ENCODE results near the gene NDUFB3. TPM values are rescaled to one million over a fixed set of nuclear protein-coding genes. Genes with fewer than 3 reads are reported as not detected.
A peak's percentile ranks its signal among the peaks of the same experiment; 100 is the strongest.

NDUFB3 gene
- total and polyA plus RNA-seq, 10 of the 15 experiments (the other 5 are each of a cell fraction or from before 2014, with no cell fraction given) = 115 to 1,059 (median 187) TPM

DNA sequence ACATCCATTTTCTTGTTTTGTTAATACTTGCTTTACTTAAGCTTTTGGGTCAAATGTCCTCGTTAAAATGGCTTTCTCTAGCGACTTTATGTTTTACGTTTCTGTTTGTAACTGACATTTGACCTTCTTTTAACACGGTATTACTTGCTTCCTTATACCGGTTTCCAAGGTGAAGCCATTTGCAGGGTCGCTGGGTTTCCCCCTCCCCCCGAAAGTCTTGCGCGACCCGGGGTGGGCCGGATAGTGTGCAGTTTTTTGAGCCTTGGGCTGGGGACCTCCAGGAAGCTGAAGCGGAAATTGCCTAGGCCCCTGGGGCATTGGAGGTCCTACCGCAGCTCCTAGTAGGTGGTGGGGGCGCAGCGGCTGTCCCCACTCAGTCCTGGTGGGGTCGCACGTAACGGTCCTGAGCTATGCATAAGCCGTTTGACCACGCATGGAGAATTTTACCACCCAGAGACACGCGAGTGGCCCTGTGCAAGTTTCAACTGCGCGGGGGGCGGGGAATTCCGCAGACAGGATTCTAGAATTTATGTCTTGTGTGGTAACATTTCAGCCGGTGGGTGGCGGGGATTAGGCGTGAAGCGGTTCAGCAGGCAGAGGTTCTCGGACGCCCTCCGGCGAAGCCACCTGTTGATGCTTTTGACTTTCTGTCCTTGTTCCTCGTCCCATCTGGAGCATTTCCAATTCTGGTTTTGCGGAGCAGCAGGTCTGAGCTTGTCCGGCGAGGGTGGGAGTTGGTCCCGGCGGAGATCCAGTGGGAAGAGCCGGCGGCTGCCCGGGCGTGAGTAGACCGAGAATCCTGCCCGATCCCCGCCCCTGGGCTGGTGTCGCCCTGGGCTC lies 46.5 kb downstream of the NDUFB3 start (continued):
- TF ChIP-seq, protein P1, sequence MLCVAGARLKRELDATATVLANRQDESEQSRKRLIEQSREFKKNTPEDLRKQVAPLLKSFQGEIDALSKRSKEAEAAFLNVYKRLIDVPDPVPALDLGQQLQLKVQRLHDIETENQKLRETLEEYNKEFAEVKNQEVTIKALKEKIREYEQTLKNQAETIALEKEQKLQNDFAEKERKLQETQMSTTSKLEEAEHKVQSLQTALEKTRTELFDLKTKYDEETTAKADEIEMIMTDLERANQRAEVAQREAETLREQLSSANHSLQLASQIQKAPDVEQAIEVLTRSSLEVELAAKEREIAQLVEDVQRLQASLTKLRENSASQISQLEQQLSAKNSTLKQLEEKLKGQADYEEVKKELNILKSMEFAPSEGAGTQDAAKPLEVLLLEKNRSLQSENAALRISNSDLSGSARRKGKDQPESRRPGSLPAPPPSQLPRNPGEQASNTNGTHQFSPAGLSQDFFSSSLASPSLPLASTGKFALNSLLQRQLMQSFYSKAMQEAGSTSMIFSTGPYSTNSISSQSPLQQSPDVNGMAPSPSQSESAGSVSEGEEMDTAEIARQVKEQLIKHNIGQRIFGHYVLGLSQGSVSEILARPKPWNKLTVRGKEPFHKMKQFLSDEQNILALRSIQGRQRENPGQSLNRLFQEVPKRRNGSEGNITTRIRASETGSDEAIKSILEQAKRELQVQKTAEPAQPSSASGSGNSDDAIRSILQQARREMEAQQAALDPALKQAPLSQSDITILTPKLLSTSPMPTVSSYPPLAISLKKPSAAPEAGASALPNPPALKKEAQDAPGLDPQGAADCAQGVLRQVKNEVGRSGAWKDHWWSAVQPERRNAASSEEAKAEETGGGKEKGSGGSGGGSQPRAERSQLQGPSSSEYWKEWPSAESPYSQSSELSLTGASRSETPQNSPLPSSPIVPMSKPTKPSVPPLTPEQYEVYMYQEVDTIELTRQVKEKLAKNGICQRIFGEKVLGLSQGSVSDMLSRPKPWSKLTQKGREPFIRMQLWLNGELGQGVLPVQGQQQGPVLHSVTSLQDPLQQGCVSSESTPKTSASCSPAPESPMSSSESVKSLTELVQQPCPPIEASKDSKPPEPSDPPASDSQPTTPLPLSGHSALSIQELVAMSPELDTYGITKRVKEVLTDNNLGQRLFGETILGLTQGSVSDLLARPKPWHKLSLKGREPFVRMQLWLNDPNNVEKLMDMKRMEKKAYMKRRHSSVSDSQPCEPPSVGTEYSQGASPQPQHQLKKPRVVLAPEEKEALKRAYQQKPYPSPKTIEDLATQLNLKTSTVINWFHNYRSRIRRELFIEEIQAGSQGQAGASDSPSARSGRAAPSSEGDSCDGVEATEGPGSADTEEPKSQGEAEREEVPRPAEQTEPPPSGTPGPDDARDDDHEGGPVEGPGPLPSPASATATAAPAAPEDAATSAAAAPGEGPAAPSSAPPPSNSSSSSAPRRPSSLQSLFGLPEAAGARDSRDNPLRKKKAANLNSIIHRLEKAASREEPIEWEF (IDR thresholded peaks at IDR 0.05; ENCODE audit: insufficient replicate concordance, low read depth, low read length) = no peak
- TF ChIP-seq SREBF2 (IDR thresholded peaks at IDR 0.05; ENCODE audit: low read length) (no peak), ZNF384 (IDR thresholded peaks at IDR 0.05; ENCODE audit: borderline replicate concordance, low read depth, low read length) (no peak; the same call in 1 of the 2 replicates), PAX5 (IDR thresholded peaks at IDR 0.05; ENCODE audit: borderline replicate concordance, low read depth, low read length) (peak; percentile 95), STAT3 (IDR thresholded peaks at IDR 0.05; ENCODE audit: low read depth, low read length) (no peak), EGR1 (IDR thresholded peaks at IDR 0.05; ENCODE audit: borderline replicate concordance in 1 of 2, low read depth in 2 of 2, low read length in 2 of 2) (peak in 1 of 2 experiments; percentile 79; a peak in 2 of 3 replicates), SMAD1 (IDR thresholded peaks at IDR 0.05; ENCODE audit: low read depth, partially characterized antibody) (peak; percentile 62), SMARCA5 (IDR thresholded peaks at IDR 0.05) (peak; percentile 92; the same call in 1 of the 2 replicates), HCFC1 (IDR thresholded peaks at IDR 0.05; ENCODE audit: low read length) (no peak), NFYB (IDR thresholded peaks at IDR 0.05; ENCODE audit: insufficient read depth, low read depth, low read length) (no peak), BMI1 (IDR thresholded peaks at IDR 0.05; ENCODE audit: borderline replicate concordance) (peak; percentile 63), ATF7 (IDR thresholded peaks at IDR 0.05; ENCODE audit: low read depth) (peak; percentile 77), MEF2B (IDR thresholded peaks at IDR 0.05; ENCODE audit: partially characterized antibody, poor library complexity, severe bottlenecking) (peak; percentile 98), SREBF1 (IDR thresholded peaks at IDR 0.05; ENCODE audit: low read length) (no peak), NR2C1 (IDR thresholded peaks at IDR 0.05) (peak; percentile 66), RELB (IDR thresholded peaks at IDR 0.05; ENCODE audit: low read depth) (peak; percentile 94), HDAC2 (IDR thresholded peaks at IDR 0.05) (no peak), ZNF274 (IDR thresholded peaks at IDR 0.05; ENCODE audit: insufficient read depth, insufficient read length) (no peak), RAD21 (IDR thresholded peaks at IDR 0.05; ENCODE audit: insufficient read depth, low read depth, low read length) (peak; percentile 66)
- TF ChIP-seq, protein P2, sequence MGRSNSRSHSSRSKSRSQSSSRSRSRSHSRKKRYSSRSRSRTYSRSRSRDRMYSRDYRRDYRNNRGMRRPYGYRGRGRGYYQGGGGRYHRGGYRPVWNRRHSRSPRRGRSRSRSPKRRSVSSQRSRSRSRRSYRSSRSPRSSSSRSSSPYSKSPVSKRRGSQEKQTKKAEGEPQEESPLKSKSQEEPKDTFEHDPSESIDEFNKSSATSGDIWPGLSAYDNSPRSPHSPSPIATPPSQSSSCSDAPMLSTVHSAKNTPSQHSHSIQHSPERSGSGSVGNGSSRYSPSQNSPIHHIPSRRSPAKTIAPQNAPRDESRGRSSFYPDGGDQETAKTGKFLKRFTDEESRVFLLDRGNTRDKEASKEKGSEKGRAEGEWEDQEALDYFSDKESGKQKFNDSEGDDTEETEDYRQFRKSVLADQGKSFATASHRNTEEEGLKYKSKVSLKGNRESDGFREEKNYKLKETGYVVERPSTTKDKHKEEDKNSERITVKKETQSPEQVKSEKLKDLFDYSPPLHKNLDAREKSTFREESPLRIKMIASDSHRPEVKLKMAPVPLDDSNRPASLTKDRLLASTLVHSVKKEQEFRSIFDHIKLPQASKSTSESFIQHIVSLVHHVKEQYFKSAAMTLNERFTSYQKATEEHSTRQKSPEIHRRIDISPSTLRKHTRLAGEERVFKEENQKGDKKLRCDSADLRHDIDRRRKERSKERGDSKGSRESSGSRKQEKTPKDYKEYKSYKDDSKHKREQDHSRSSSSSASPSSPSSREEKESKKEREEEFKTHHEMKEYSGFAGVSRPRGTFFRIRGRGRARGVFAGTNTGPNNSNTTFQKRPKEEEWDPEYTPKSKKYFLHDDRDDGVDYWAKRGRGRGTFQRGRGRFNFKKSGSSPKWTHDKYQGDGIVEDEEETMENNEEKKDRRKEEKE (IDR thresholded peaks at IDR 0.05) = no peak
